Neuronal stem cell (in vitro differentiated cells): ENCODE results near the gene COL15A1.
"Not testable (repeated sequence)": the region's sequence is repeated elsewhere in the genome, so short reads cannot be mapped to it uniquely, and the experiment has no call there.

Source experiments
- DNase-seq: peaks from one replicate; pipeline ENCODE4 v3.0.0-alpha.2; 2013; ENCODE audit warnings: low spot score
- H2AFZ ChIP-seq: one replicate; pipeline ENCODE4 v1.6.1; 2013; ENCODE audit warnings: mild to moderate bottlenecking, low read length, inconsistent platforms
- H2AK5ac ChIP-seq: 2 replicates; pipeline ENCODE4 v1.6.1; 2013; ENCODE audit warnings: low read depth, mild to moderate bottlenecking, inconsistent platforms, low read length, moderate library complexity, mixed read lengths
- H2BK120ac ChIP-seq: 2 replicates; pipeline ENCODE4 v1.6.1; 2013; ENCODE audit warnings: low read depth, mild to moderate bottlenecking, inconsistent platforms, low read length, moderate library complexity, mixed read lengths
- H2BK12ac ChIP-seq: one replicate; pipeline ENCODE4 v1.6.1; 2013; ENCODE audit warnings: low read length, inconsistent platforms
- H2BK15ac ChIP-seq: 2 replicates; pipeline ENCODE4 v1.6.1; 2013; ENCODE audit warnings: mild to moderate bottlenecking, low read length, inconsistent platforms, mixed read lengths
- H2BK5ac ChIP-seq: one replicate; pipeline ENCODE4 v1.6.1; 2013; ENCODE audit warnings: inconsistent platforms, mild to moderate bottlenecking, low read length, moderate library complexity
- H3K14ac ChIP-seq: one replicate; pipeline ENCODE4 v1.6.1; 2013; ENCODE audit warnings: low read length, inconsistent platforms
- H3K18ac ChIP-seq: 2 replicates; pipeline ENCODE4 v1.6.1; 2013; ENCODE audit warnings: low read length, inconsistent platforms
- H3K23ac ChIP-seq: 2 replicates; pipeline ENCODE4 v1.6.1; 2013; ENCODE audit warnings: low read depth, mild to moderate bottlenecking, mixed read lengths, low read length, inconsistent platforms; ENCODE audit not compliant: poor library complexity
- H3K27ac ChIP-seq: replicated peaks from 3 replicates; pipeline ENCODE4 v1.5.1; 2013; ENCODE audit warnings: low read length, inconsistent platforms
- H3K27me3 ChIP-seq, 3 experiments: 2 replicates each; pipeline ENCODE4 v1.6.1; 2013; ENCODE audit warnings: low read length in 3 of 3, mild to moderate bottlenecking in 2 of 3, inconsistent platforms in 1 of 3, low read depth in 1 of 3, mixed read lengths in 1 of 3, moderate library complexity in 1 of 3; ENCODE audit not compliant: control insufficient read depth in 3 of 3, insufficient read depth in 3 of 3
- H3K36me3 ChIP-seq, 2 donors: replicated peaks in 1 of 2; 2 replicates each; pipeline ENCODE4 v1.6.1; 2013; ENCODE audit warnings: low read length in 2 of 2; ENCODE audit not compliant: control insufficient read depth in 2 of 2, insufficient read depth in 2 of 2
- H3K4ac ChIP-seq: 2 replicates; pipeline ENCODE4 v1.6.1; 2013; ENCODE audit warnings: inconsistent platforms, mild to moderate bottlenecking, low read length, moderate library complexity
- H3K4me1 ChIP-seq, 2 donors: 1 replicate in 1 of 2; 2 replicates in 1 of 2; pipeline ENCODE4 v1.6.1; 2013; ENCODE audit warnings: low read length in 2 of 2, low read depth in 1 of 2; ENCODE audit not compliant: control insufficient read depth in 2 of 2, insufficient read depth in 1 of 2
- H3K4me2 ChIP-seq: one replicate; pipeline ENCODE4 v1.6.1; 2013; ENCODE audit warnings: mild to moderate bottlenecking, low read length, inconsistent platforms; ENCODE audit not compliant: insufficient read depth, poor library complexity, severe bottlenecking
- H3K4me3 ChIP-seq, 2 donors: 2 replicates each; pipeline ENCODE4 v1.5.1; 2013; ENCODE audit warnings: low read length in 2 of 2, mild to moderate bottlenecking in 2 of 2, inconsistent platforms in 1 of 2, moderate library complexity in 1 of 2
- H3K79me1 ChIP-seq: one replicate; pipeline ENCODE4 v1.6.1; 2013; ENCODE audit warnings: low read depth, mild to moderate bottlenecking, inconsistent platforms, low read length, moderate library complexity
- H3K9ac ChIP-seq: one replicate; pipeline ENCODE4 v1.6.1; 2013; ENCODE audit warnings: mild to moderate bottlenecking, low read depth, low read length, inconsistent platforms; ENCODE audit not compliant: poor library complexity
- H3K9me3 ChIP-seq, 2 donors: replicated peaks in 1 of 2; 2 replicates each; pipeline versions ENCODE3 to v1.6.1; 2013; ENCODE audit warnings: low read length in 2 of 2, mild to moderate bottlenecking in 2 of 2, inconsistent platforms in 1 of 2, low read depth in 1 of 2, mixed read lengths in 1 of 2, moderate library complexity in 1 of 2; ENCODE audit not compliant: control insufficient read depth in 2 of 2, insufficient read depth in 1 of 2
- H4K8ac ChIP-seq: one replicate; pipeline ENCODE4 v1.6.1; 2013; ENCODE audit warnings: low read depth, mild to moderate bottlenecking, inconsistent platforms, low read length, moderate library complexity
- H4K91ac ChIP-seq: one replicate; pipeline ENCODE4 v1.6.1; 2013; ENCODE audit warnings: low read length, low read depth, mild to moderate bottlenecking, inconsistent platforms; ENCODE audit not compliant: poor library complexity
- WGBS, 2 donors: extraction: QIAGEN DNeasy Blood & Tissue Kit; methylation state at CpG; one replicate each; pipeline ENCODE4 v1.1.7; 2013; ENCODE audit warnings: missing lambda C conversion rate in 2 of 2, mixed read lengths in 1 of 2; ENCODE audit not compliant: insufficient read length in 2 of 2, insufficient replicate concordance in 1 of 2; ENCODE audit errors: extremely low coverage in 2 of 2; 5-methylcytosine and 5-hydroxymethylcytosine counted together

COL15A1 gene

GRCh38 chr9:98901843-98902242 lies 41.9 kb upstream of the COL15A1 start:
- not testable (repeated sequence) for H3K4me1 ChIP-seq, DNase-seq
- no CpG with 5 or more reads among the region's 3 CpGs for WGBS, 2 donors

DNA sequence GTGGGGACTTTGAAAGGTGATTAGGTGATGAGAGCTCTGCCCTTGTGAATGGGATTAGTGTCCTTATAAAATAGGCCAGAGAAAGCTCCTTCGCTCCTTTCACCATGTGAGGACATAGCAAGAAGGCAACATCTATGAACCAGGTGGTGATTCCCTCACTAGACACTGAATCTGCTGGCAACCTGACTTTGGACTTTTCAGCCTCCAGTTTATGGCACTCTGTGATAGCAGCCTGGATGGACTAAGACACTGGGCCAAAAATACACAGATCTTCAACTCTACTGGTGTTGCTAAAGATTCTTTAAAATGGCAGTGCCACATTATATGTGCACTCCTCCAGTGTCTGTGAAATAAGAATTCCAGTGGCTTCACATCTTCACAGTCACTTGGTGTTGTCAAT lies 41.2 kb upstream of the COL15A1 start:
- H3K23ac ChIP-seq, result no peak overlapping the region
- H2BK12ac ChIP-seq, result no peak overlapping the region
- no peak overlapping the region for H3K4me2 ChIP-seq
- H3K27ac ChIP-seq, result no peak overlapping the region
- H3K36me3 ChIP-seq, result no peaks in the 10 kb centered on the region
- H3K9ac ChIP-seq, result no peak overlapping the region
- H4K8ac ChIP-seq, result no peak overlapping the region
- H2BK5ac ChIP-seq, result no peak overlapping the region
- H3K18ac ChIP-seq, result no peak overlapping the region
- no CpG with 5 or more reads among the region's 1 CpG for WGBS, 2 donors
- H2AFZ ChIP-seq, result no peak overlapping the region
- no peak overlapping the region for H3K4me3 ChIP-seq
- no peaks in the 10 kb centered on the region for H3K4me1 ChIP-seq
- no peak overlapping the region for H2BK15ac ChIP-seq
- no peaks in the 10 kb centered on the region for H3K79me1 ChIP-seq
- H3K14ac ChIP-seq, result no peak overlapping the region
- H3K9me3 ChIP-seq, result no peaks in the 10 kb centered on the region
- H3K27me3 ChIP-seq, result peaks cover 0 to 3% (median 0%) of the 10 kb centered on the region in 3 experiments
- H2AK5ac ChIP-seq, result no peak overlapping the region
- H2BK120ac ChIP-seq, result no peak overlapping the region
- no peak for DNase-seq
- no peak overlapping the region for H3K4ac ChIP-seq
- H4K91ac ChIP-seq, result no peak overlapping the region

More at GRCh38 chr9:98901843-98902242, 41.9 kb upstream of the COL15A1 start:
- not testable (repeated sequence) for H2BK15ac ChIP-seq, H2BK120ac ChIP-seq, H3K27me3 ChIP-seq, H3K79me1 ChIP-seq, H3K9ac ChIP-seq, H2AK5ac ChIP-seq, H3K4me2 ChIP-seq, H3K4ac ChIP-seq, H3K36me3 ChIP-seq, H4K91ac ChIP-seq, H3K27ac ChIP-seq, H3K23ac ChIP-seq, H3K9me3 ChIP-seq, H3K14ac ChIP-seq, H4K8ac ChIP-seq, H2AFZ ChIP-seq, H2BK5ac ChIP-seq, H3K18ac ChIP-seq, H3K4me3 ChIP-seq, H2BK12ac ChIP-seq

DNA sequence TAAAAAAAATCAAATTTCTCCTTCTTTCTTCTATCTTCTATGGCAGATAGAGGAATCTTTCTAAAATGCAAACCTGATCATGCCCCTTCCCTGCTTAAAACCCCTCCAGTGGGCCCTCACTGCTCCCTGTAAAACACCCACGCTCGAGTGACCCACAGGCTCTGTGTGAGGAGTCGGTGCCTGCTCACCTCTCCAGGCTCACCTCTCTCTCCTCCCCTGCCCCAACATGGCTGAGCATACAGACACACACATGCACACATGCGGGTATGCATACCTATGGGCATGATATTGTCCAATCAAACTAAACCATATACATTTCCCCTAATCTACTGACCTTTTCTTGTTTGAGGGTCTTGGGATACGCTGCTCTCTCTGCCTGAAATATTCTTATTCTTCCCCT lies 40.8 kb upstream of the COL15A1 start:
- Histone ChIP-seq H2BK5ac (no peak overlapping the region), H3K18ac (no peak overlapping the region), H2AK5ac (no peak overlapping the region), H3K27me3 (peaks cover 0 to 3% (median 0%) of the 10 kb centered on the region in 3 experiments), H3K27ac (no peak overlapping the region), H4K91ac (no peak overlapping the region), H3K79me1 (no peaks in the 10 kb centered on the region), H2BK120ac (no peak overlapping the region), H3K23ac (no peak overlapping the region), H4K8ac (no peak overlapping the region), H2BK12ac (no peak overlapping the region), H3K9ac (no peak overlapping the region), H3K36me3 (no peaks in the 10 kb centered on the region), H3K4me2 (no peak overlapping the region), H3K9me3 (no peaks in the 10 kb centered on the region), H3K14ac (no peak overlapping the region), H3K4ac (no peak overlapping the region), H2BK15ac (no peak overlapping the region), H2AFZ (no peak overlapping the region), H3K4me3 (no peak overlapping the region), H3K4me1 (no peaks in the 10 kb centered on the region)
- no peak for DNase-seq
- no CpG with 5 or more reads among the region's 5 CpGs for WGBS, 2 donors

- H3K79me1 ChIP-seq, result no peaks in the 10 kb centered on the region
- no peak overlapping the region for H2AK5ac ChIP-seq
- H3K9ac ChIP-seq, result no peak overlapping the region
- DNase-seq, result no peak
- H3K23ac ChIP-seq, result no peak overlapping the region
- peaks cover 0 to 3% (median 0%) of the 10 kb centered on the region in 3 experiments for H3K27me3 ChIP-seq
- H3K4me2 ChIP-seq, result no peak overlapping the region
- H3K4me1 ChIP-seq, result no peaks in the 10 kb centered on the region
- no peak overlapping the region for H3K27ac ChIP-seq
- no peaks in the 10 kb centered on the region for H3K36me3 ChIP-seq
- H3K9me3 ChIP-seq, result no peaks in the 10 kb centered on the region
- no peak overlapping the region for H2BK12ac ChIP-seq
- H4K8ac ChIP-seq, result no peak overlapping the region
- H2AFZ ChIP-seq, result no peak overlapping the region
- no peak overlapping the region for H2BK120ac ChIP-seq
- H3K4ac ChIP-seq, result no peak overlapping the region
- no peak overlapping the region for H2BK15ac ChIP-seq
- WGBS, 2 donors, result no CpG with 5 or more reads among the region's 8 CpGs
- no peak overlapping the region for H4K91ac ChIP-seq
- no peak overlapping the region for H3K18ac ChIP-seq
- no peak overlapping the region for H2BK5ac ChIP-seq
- no peak overlapping the region for H3K4me3 ChIP-seq
- no peak overlapping the region for H3K14ac ChIP-seq
Observed at GRCh38 chr9:98903961-98904411, 39.7 kb upstream of the COL15A1 start.
